Measurements from ENCODE around the gene OLFM4. TPM values are rescaled to one million over a fixed set of nuclear protein-coding genes. Genes with fewer than 3 reads are reported as not detected.

OLFM4 gene
- total and polyA plus RNA-seq, 10 of the 15 experiments (the other 5 are each of a cell fraction or from before 2014, with no cell fraction given) = 0.03 to 0.27 (median 0.11) TPM; not detected in 6

DNA sequence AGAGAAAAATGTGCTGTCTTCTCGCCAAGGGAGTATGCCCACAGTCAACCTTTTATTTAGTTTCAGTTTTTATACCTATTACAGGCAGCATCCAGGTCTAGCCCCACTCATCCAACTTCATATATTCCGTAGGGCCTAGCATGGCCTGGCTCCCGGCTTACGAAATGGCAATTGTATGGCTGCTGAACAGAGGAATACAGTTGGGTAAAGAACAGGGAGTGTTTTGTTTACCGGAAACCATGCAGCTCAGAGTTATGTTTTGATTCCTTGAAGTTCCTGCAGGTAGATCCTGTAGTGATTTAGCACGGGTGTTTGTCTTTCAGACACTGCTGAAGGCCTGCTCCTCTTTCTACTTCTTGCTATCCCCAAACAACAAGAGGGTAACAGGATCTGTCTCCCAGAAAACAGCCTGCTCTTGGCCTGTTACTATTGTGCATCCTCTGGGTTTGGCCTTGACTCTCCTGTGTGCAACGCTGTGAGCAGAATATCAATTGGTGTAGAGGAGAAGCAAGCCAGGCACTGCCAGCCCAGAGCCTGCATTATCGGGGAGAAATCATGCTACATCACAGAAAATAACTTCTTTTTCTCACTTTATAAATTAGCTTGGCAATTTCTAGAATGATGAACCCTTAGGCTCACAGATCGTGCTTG lies 32.4 kb downstream of the OLFM4 start:
- Histone ChIP-seq H3K27ac (ENCODE audit: control insufficient read depth, insufficient read depth) (no peak overlapping the region), H3K9me3 (replicated peaks; ENCODE audit: control insufficient read depth, insufficient read depth, low read length) (no peaks in the 10 kb centered on the region), H3K4me2 (ENCODE audit: control insufficient read depth, insufficient read depth) (no peak overlapping the region), H3K9ac (ENCODE audit: control insufficient read depth, insufficient read depth, low read length) (no peak overlapping the region), H3K4me1 (ENCODE audit: control insufficient read depth, insufficient read depth, low read length) (no peaks in the 10 kb centered on the region), H3K4me3 (no peak overlapping the region), H3K79me2 (ENCODE audit: control insufficient read depth, insufficient read depth, low read length) (no peaks in the 10 kb centered on the region), H3K27me3 (replicated peaks in 1 of 2; ENCODE audit: control insufficient read depth in 2 of 2, insufficient read depth in 2 of 2, low read length in 1 of 2) (no peaks in the 10 kb centered on the region), H3K36me3 (ENCODE audit: control insufficient read depth in 2 of 2, insufficient read depth in 2 of 2, low read length in 1 of 2) (no peaks in the 10 kb centered on the region), H2AFZ (ENCODE audit: control insufficient read depth, low read depth, low read length) (no peak overlapping the region), H4K20me1 (ENCODE audit: control insufficient read depth, insufficient read depth) (no peaks in the 10 kb centered on the region)
- POLR2A ChIA-PET = no interaction called here
- SMC1A ChIA-PET (ENCODE audit: uncharacterized antibody, unreplicated experiment) = interaction anchor here (0.8 kb wide), 1 partner anchor 13 kb away, joined by 3 read pairs; no protein-coding TSS in a partner anchor
- no peak for FAIRE-seq
- no peak for ATAC-seq
- in situ Hi-C loops (cut with MboI) (no loop called here), intact Hi-C loops (cut with micrococcal nuclease; ENCODE audit: unreplicated experiment) (no loop called here)
- RAD21 ChIA-PET (ENCODE audit: unreplicated experiment) = no interaction called here
- no peak for DNase-seq (ENCODE audit: low read depth, low spot score)
- CTCF ChIA-PET = no interaction called here
- no TSS peak for BruUV-seq (replicated peaks)
- WGBS (ENCODE audit: insufficient coverage, insufficient replicate concordance, low lambda C conversion rate, missing lambda C conversion rate) = 8% methylated on average over 9 of the region's 9 CpGs
- TF ChIP-seq, protein P1, sequence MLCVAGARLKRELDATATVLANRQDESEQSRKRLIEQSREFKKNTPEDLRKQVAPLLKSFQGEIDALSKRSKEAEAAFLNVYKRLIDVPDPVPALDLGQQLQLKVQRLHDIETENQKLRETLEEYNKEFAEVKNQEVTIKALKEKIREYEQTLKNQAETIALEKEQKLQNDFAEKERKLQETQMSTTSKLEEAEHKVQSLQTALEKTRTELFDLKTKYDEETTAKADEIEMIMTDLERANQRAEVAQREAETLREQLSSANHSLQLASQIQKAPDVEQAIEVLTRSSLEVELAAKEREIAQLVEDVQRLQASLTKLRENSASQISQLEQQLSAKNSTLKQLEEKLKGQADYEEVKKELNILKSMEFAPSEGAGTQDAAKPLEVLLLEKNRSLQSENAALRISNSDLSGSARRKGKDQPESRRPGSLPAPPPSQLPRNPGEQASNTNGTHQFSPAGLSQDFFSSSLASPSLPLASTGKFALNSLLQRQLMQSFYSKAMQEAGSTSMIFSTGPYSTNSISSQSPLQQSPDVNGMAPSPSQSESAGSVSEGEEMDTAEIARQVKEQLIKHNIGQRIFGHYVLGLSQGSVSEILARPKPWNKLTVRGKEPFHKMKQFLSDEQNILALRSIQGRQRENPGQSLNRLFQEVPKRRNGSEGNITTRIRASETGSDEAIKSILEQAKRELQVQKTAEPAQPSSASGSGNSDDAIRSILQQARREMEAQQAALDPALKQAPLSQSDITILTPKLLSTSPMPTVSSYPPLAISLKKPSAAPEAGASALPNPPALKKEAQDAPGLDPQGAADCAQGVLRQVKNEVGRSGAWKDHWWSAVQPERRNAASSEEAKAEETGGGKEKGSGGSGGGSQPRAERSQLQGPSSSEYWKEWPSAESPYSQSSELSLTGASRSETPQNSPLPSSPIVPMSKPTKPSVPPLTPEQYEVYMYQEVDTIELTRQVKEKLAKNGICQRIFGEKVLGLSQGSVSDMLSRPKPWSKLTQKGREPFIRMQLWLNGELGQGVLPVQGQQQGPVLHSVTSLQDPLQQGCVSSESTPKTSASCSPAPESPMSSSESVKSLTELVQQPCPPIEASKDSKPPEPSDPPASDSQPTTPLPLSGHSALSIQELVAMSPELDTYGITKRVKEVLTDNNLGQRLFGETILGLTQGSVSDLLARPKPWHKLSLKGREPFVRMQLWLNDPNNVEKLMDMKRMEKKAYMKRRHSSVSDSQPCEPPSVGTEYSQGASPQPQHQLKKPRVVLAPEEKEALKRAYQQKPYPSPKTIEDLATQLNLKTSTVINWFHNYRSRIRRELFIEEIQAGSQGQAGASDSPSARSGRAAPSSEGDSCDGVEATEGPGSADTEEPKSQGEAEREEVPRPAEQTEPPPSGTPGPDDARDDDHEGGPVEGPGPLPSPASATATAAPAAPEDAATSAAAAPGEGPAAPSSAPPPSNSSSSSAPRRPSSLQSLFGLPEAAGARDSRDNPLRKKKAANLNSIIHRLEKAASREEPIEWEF (IDR thresholded peaks at IDR 0.05; ENCODE audit: insufficient replicate concordance, low read depth, low read length) = no peak
- TF ChIP-seq, protein P2, sequence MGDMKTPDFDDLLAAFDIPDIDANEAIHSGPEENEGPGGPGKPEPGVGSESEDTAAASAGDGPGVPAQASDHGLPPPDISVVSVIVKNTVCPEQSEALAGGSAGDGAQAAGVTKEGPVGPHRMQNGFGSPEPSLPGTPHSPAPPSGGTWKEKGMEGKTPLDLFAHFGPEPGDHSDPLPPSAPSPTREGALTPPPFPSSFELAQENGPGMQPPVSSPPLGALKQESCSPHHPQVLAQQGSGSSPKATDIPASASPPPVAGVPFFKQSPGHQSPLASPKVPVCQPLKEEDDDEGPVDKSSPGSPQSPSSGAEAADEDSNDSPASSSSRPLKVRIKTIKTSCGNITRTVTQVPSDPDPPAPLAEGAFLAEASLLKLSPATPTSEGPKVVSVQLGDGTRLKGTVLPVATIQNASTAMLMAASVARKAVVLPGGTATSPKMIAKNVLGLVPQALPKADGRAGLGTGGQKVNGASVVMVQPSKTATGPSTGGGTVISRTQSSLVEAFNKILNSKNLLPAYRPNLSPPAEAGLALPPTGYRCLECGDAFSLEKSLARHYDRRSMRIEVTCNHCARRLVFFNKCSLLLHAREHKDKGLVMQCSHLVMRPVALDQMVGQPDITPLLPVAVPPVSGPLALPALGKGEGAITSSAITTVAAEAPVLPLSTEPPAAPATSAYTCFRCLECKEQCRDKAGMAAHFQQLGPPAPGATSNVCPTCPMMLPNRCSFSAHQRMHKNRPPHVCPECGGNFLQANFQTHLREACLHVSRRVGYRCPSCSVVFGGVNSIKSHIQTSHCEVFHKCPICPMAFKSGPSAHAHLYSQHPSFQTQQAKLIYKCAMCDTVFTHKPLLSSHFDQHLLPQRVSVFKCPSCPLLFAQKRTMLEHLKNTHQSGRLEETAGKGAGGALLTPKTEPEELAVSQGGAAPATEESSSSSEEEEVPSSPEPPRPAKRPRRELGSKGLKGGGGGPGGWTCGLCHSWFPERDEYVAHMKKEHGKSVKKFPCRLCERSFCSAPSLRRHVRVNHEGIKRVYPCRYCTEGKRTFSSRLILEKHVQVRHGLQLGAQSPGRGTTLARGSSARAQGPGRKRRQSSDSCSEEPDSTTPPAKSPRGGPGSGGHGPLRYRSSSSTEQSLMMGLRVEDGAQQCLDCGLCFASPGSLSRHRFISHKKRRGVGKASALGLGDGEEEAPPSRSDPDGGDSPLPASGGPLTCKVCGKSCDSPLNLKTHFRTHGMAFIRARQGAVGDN (IDR thresholded peaks at IDR 0.05) = no peak
- TF ChIP-seq YBX1 (IDR thresholded peaks at IDR 0.05) = no peak
- no peak for TF ChIP-seq SUZ12 (IDR thresholded peaks at IDR 0.05; ENCODE audit: unreplicated experiment)
- no peak for TF ChIP-seq SMAD5 (IDR thresholded peaks at IDR 0.05; ENCODE audit: low read depth)
- TF ChIP-seq NRF1 (conservative IDR thresholded peaks at IDR 0.05; ENCODE audit: low read depth, low read length) = no peak
- TF ChIP-seq BMI1 (IDR thresholded peaks at IDR 0.05; ENCODE audit: borderline replicate concordance) = no peak
- no peak for TF ChIP-seq MTA2 (IDR thresholded peaks at IDR 0.05; ENCODE audit: low read depth)
- no peak for TF ChIP-seq RCOR1 (conservative IDR thresholded peaks at IDR 0.05; ENCODE audit: low read depth, low read length)
- TF ChIP-seq DPF2 (IDR thresholded peaks at IDR 0.05) = no peak
- no peak for TF ChIP-seq NR2C2 (IDR thresholded peaks at IDR 0.05; ENCODE audit: borderline replicate concordance, control insufficient read depth, insufficient read length, low read depth)
- TF ChIP-seq, protein P3, sequence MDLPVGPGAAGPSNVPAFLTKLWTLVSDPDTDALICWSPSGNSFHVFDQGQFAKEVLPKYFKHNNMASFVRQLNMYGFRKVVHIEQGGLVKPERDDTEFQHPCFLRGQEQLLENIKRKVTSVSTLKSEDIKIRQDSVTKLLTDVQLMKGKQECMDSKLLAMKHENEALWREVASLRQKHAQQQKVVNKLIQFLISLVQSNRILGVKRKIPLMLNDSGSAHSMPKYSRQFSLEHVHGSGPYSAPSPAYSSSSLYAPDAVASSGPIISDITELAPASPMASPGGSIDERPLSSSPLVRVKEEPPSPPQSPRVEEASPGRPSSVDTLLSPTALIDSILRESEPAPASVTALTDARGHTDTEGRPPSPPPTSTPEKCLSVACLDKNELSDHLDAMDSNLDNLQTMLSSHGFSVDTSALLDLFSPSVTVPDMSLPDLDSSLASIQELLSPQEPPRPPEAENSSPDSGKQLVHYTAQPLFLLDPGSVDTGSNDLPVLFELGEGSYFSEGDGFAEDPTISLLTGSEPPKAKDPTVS (IDR thresholded peaks at IDR 0.05; ENCODE audit: low read depth, low read length) = no peak
- no peak for TF ChIP-seq NFYA (IDR thresholded peaks at IDR 0.05; ENCODE audit: borderline replicate concordance, low read depth, low read length)

All from GM12878 (cell line).